Body of pancreas (tissue), 4 donors: ENCODE data around the gene OGFOD2.

Experiments
- CTCF ChIP-seq, 7 experiments: fragments of 450-650 bp in 4 of 7; fragments of 200-600 bp in 3 of 7; sonication (generic) in 3 of 7; IDR thresholded peaks; one replicate each; pipeline ENCODE4 v1.5.1; 2016 to 2019; ENCODE audit warnings: antibody characterized with exemption in 7 of 7
- POLR2A ChIP-seq, 3 donors: fragments of 450-650 bp; IDR thresholded peaks; one replicate each; pipeline ENCODE4 v1.6.1; 2016; ENCODE audit warnings: antibody characterized with exemption in 3 of 3, mild to moderate bottlenecking in 2 of 3

- TF ChIP-seq CTCF (IDR thresholded peaks at IDR 0.05): no peak
- TF ChIP-seq POLR2A (IDR thresholded peaks at IDR 0.05): no peak
These were observed 5.4 kb upstream of the OGFOD2 start for GRCh38 chr12:122969676-122970075.
